DMS153 (cell line): Measurements from ENCODE around the gene ACTRT3.
"Not testable (repeated sequence)": the region's sequence is repeated elsewhere in the genome, so short reads cannot be mapped to it uniquely, and the experiment has no call there.

Source experiments
- DNase-seq: peaks from one replicate; lab custom pipeline; 2025; lab: John Stamatoyannopoulos, UW

Gene ACTRT3

GRCh38 chr3:169772897-169773816, 3.8 kb upstream of the ACTRT3 start, which contains the start of gene MYNN:
MYNN (plus strand) TSS chr3:169773396; CDS start chr3:169774296, 900 bp downstream.
- peak; percentile 78 for DNase-seq

DNA sequence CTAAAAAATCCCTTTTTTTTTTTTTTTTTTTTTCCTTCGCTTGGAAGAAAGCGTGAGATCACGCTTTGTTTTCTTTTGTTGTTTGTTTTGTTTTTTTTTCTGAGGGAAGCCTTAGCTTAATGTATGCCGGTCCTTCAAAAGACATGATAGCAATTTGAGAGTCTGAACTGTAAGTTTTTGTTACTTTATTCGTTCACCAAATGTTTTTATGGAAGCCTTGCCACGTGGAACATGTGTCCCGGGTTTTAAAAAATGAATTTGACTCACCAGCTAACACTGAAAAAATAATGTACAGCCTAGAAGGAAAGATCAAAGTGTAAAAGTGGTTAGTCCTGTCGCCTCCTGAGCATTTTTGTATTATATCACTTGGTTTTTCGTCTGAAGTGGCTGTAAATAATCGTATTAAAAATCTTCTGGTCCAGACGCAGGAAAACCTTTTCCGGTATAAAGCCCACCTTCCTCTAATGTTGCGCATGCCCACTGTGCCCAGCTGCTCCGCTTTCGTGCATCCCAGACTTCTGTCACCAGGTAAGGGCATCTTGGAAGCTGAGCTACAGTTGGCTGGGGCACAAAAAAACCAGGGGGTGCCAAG, 3.0 kb upstream of the ACTRT3 start:
- DNase-seq = peak; percentile 79

DNA sequence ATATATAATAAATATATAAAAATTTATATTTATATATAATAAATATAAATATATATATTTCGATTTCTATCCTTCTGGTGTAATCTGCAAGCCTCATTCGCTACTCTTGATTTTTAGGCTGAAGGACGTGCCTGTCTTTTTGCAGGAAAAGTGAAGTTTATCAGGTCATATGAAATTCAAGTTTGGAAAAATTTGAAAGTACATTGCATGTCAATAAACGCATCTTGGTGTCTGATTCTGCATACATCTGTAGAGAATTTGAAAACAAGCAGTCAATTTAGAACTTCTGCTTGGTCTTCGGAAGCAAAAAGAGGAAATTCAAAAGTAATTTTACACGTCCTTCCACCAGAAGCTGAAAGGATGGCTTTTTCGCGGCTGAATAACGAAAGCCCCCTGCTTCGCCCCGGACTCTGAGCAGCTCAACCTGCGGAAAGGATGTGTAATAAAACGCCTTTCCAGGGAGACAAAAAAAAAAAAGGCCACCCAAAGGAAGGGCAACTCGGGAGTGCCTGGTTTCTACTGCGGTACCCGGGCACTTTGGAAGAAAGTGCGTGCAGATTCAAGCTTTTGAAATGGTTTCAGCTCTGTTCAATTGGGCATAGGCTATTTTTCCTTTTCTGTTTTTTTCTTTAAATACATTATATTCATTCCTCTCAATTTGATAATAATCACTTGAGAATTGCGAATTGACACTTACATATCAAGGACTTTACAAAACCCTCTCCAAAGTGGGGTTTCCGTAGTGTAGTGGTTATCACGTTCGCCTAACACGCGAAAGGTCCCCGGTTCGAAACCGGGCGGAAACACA, 2.3 kb upstream of the ACTRT3 start:
- DNase-seq = peak; percentile 88

GRCh38 chr3:169764882-169765612, 4.3 kb downstream of the ACTRT3 start, which contains the start of gene TERC:
TERC (minus strand) TSS chr3:169765060.
- peak; percentile 92 for DNase-seq

GRCh38 chr3:169764312-169764881, 5.0 kb downstream of the ACTRT3 start:
- DNase-seq = no peak

DNA sequence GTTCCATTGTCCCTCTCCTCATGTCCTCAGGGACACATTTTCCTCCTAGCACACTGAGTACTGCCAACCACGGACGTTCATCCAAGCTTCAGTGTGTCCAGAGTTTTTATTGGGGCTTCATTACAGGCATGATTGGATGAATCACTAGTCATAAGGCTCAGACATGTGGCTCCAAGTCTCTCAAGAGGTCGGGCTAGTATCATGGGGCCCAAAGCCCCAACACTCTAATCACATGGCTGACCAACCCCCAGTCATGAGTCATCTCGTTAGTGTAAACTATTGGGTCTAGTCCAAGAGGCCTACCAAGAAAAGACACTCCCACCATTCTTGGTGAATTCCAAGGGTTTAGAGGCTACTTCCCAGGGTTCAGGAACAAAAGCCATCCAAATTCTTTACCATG, 8.9 kb downstream of the ACTRT3 start:
- no peak for DNase-seq

GRCh38 chr3:169759256-169759655, 10.1 kb downstream of the ACTRT3 start:
- no peak for DNase-seq

GRCh38 chr3:169758359-169758994, 10.9 kb downstream of the ACTRT3 start:
- DNase-seq = no peak

DNA sequence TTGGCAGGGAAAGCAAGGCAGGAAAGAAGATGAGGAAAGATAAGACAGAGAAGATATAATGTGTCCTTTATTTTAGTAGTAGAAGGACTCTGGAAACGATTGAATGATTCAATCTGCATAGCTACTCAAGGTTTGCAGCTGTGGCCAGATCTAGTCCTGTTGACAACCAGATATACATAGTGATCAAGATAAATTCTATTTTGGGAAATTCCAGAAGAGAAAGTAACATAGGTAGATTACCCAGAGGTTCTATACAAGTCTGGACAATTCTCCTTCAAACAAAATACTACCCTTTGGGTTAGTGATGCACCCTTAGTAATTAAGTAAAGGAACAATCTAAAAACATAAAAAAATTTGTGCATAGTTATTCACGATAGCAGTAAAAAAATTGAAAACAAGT, 13.9 kb downstream of the ACTRT3 start:
- DNase-seq = no peak

DNA sequence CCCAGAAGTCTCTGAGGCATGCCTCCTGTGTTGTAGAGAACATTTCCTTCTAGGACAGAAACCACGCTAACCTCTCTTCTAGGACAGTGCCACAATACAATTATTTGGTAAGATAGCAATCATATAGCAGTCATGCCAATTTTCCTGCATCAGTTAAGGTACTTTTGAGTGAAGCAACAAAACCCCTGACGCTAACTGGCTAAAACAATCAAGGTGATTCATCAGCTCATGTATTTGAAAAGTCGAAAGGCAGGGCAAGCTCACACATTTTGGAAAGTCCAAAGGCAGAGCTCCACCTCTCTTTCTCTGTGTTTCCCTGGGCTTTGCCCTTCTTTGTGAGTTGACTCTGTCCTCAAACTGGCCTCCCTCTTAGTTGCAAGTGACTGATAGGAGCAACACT, 14.7 kb downstream of the ACTRT3 start:
- no peak for DNase-seq

GRCh38 chr3:169751875-169752274, 17.5 kb downstream of the ACTRT3 start:
- DNase-seq = no peak

DNA sequence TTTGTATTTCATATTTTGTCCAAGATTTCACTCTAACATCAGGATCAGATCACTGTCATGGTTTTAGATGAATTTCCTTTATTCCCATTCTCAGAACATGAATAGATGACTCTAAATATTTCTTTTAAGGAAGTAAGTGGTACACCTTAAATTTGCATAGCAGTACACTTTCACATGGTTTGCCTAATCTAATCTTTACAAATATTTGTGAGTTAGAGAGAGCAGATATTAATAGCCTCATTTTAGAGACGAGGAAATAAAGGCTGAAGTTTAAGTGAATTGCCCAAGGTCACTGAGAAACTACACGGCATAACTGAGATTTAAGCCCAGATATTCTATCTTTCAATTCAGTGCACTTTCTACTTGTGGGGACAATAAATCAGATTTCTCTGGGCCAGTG, 18.7 kb downstream of the ACTRT3 start:
- no peak for DNase-seq

DNA sequence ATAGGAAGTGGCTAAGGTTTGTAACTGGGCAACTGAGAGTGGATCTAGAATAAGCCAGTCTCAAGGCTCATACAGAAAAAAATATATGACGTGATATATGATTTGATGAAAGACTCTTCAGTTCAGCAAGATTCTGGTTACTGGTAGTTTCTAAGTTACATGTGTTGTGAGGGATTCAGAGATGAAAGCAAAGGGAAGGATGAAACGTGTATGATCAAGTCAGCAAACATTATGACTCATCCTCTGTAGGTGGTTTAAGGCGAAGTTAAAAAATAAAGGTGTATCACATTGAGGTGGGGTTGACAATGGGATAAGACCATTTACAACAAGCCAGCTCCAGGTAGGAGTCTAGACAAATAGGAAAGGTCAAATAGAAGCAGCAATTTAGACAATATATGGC, 20.7 kb downstream of the ACTRT3 start:
- no peak for DNase-seq

DNA sequence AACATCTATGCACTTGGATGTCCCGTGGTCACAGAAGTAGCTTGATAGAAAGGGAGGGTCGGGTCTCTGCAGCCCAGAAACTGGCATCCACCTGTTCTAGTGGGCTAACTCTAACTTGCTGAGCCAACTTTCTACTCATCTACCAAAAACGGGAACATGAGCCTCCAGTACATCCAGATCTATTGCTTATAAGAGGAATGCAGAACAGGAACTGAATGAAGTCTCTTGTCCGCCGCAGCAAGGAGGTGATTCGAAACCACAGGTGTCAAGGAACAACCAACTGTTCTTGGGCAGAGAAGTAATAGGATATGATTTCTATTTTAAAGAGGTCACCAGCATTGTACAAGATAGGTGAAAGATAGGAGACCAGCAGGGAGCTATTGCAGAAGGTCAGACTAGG, 22.4 kb downstream of the ACTRT3 start:
- DNase-seq = no peak

DNA sequence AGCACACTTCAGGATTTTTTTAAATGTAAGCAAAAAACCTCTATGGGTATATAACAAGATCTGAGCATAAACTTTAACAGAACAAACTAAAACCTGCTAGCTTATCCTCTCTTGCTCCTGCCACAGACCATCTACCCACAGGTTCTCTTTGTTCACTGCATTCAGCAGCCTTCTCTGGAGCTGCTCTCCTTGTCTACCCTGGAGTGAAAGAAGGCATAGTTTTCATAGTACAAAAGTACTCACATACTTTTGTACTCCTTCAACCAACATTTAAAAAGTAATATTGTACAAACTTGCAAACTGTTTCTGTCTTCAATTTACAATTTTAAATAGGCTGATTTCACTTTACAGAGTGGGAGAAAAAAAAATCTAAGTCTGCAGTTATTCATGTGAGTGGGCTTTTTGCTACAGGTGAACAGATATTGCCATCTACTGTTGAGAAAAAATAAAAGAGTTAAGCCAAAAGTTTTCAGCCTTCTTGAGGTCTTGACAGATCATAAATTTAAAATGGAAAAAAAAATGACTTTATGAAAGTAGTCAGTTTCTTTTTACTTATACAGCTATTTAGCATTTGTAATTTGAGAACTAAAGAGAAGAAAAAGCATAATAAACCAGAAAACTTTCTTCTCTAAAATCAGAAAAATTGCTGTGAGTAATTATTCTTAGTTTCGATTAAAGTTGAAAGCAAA, 24.9 kb downstream of the ACTRT3 start:
- DNase-seq = no peak

DNA sequence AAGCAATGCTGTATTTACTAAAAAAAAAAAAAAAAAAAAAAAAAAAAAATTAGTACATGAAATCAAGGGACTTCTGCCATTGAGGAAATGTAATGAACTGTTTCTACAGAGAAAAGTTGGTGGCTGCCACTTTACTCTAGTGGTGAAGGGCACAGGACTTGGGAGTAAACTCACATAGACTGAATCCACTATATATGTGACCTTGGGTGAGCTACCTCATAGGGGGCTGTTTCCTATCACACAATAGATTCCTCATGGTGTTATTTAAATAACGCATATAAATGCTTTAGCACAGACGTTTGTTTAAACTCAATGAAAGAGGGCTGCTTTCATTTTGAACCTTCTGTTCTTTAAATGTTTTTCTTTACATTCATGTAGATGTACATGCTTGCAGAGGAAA, 30.3 kb downstream of the ACTRT3 start:
- DNase-seq = no peak

GRCh38 chr3:169731857-169732256, 37.5 kb downstream of the ACTRT3 start:
- DNase-seq = not testable (repeated sequence)

- no peak for DNase-seq
Observed at GRCh38 chr3:169722724-169723123, 46.6 kb downstream of the ACTRT3 start.

DNA sequence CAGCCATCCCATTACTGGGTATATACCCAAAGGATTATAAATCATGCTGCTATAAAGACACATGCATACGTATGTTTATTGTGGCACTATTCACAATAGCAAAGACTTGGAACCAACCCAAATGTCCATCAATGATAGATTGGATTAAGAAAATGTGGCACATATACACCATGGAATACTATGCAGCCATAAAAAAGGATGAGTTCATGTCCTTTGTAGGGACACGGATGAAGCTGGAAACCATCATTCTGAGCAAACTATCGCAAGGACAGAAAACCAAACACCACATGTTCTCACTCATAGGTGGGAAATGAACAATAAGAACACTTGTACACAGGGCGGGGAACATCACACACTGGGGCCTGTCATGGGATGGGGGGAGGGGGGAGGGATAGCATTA, 50.9 kb downstream of the ACTRT3 start:
- not testable (repeated sequence) for DNase-seq
